Right ventricle myocardium superior (tissue), 1 donor: ENCODE results near the gene KCNK13. TPM values are rescaled to one million over a fixed set of nuclear protein-coding genes. Genes with fewer than 3 reads are reported as not detected.
"Not testable (repeated sequence)": the region's sequence is repeated elsewhere in the genome, so short reads cannot be mapped to it uniquely, and the experiment has no call there.

Experiments
- ATAC-seq: fragments of 200-7000 bp; cut with Tn5 transposase; one replicate; pipeline ENCODE4 v1.9.1; 2020; ENCODE audit warnings: mild to moderate bottlenecking; ENCODE audit not compliant: poor library complexity
- DNase-seq: peaks from one replicate; pipeline ENCODE4 v3.0.0-alpha.2; 2020
- intact Hi-C: fragments of 100-400 bp; cut with DNase I; formaldehyde crosslinking; loops from one replicate; pipeline ENCODE4 v1.11.2; 2022
- long read RNA-seq: library from polyadenylated mRNA; unstranded; transcript quantifications from one replicate; pipeline ENCODE4 v2.0.0, GENCODE V29; 2021
- total RNA-seq: library from RNA; stranded (reverse); fragmentation: NEBNext Ultra II Directional; extraction: Animal tissue kit (Norgen Biotek cat#: 25700); gene quantifications from one replicate; pipeline ENCODE4 v1.2.1, GENCODE V29; 2021
- donor health status: DM: no; HTN: yes; CAD: no; lungs with severe emphysema.

KCNK13 gene
- total RNA-seq: 4.7 TPM
- long read RNA-seq, partial matches to known transcripts: 0 of 4 reads
- long read RNA-seq, other reads (novel, unspliced or antisense): 0 of 4 reads

DNA sequence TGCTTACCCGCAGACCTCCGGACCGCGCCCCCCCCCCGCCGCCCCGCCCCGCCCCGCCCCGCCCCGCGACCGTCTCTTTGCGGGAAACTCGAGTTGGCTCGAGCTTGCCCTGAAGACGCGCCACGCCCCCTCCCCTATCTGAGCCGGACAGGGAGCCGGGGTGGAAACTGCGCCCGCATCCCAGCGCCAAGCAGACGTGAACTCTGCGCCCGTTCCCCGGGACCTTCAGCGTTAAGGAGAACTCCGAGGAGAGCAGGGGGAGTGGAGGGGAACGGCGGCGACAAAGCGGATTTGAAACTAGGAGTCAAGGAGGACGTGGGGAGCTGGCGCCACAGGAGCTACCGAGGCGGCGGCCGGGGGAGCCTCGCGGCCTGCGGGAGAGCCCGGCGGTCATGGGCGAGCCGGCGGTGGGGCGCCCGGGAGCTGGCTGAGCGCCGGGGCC is at the start of gene KCNK13:
Gene KCNK13, plus strand, starts transcription at position 310 of the 442 bp plus-strand sequence. CDS start 212 bp downstream, outside the sequence.
- ATAC-seq (peak; percentile 31), DNase-seq (peak; percentile 50)
- intact Hi-C loops: no loop called here

DNA sequence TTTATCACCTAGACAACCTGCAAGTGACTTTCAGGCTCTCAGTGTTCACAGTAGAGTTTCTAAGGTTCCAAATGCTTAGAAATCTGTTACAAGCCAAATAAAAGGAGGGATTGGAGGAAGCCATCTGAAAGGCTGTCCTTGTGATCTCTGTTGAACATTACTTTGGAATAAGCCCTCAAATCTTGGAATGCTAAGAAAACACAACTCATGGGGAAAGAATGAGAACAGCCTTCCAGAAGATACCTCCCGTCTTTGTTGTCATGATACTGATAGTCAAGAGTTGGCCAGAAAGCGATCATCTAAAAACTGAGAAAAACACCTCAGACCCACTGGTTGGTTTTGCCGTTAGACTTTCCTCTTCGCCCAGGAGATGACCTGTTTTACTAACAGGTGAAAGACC is 44.4 kb upstream of the KCNK13 start:
- intact Hi-C loops: no loop called here
- no peak for DNase-seq
- no peak for ATAC-seq

DNA sequence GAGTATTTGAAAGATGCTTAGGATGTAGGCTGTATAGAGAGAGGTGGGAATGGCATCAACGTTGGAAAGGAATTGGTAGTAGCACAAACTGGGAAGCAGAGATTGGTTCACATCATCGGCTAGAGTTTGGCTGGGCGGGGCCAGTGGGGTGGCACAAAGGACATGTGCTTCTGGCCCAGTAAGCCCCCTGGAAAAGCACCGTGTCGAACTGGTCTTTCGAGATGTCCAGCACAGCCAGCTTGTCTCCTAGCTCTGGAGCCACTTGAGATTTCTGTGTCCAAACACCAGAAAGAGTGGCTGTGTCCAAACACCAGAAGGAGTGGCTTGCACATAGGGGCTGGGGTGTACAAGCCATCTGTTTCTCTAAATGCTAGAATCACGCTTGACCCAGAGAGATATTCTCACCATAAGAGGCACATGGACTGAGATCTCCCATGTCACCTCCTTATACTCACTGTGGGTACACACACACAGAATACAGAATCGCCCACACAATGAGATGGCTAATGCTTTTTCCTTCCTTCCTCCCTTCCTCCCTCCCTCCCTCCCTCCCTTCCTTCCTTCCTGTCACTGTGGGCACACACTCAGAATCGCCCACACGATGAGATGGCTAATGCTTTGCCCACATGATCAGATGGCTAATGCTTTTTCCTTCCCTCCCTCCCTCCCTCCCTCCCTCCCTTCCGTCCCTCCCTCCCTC is 41.8 kb upstream of the KCNK13 start:
- intact Hi-C loops: no loop called here
- ATAC-seq (no peak), DNase-seq (no peak)

DNA sequence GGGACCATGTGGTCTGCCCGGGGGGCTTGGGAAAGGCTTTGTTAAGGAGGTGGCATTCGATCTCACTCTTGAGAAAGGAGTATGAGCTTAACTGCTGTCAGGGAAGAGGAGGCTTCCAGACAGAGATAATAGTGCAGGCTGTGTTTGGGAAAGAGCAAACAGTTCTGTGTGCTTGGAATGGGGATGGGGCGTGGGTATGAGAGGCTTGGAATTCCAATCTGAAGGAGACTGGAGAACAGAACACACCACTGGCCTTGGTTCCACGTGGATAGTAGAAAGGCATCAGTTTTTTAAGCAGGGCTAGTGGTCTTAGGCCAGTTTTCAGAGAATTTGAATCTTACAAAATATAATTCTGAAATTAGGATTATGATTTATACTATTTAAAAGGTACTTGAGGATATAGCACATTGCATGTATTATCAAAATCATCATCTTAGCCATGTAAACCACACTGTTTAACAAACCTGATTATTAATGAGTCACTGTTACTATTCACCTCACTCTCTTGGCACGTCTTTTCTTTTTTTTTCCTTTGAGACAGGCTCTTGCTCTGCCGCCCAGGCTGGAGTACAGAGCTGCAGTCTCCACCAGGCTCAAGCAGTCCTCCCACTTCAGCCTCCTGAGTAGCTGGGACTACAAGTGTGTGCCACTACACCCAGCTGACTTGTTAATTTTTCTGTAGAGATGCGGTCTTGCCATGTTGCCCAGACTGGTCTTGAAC is 38.5 kb upstream of the KCNK13 start:
- intact Hi-C loops: no loop called here
- ATAC-seq: no peak
- no peak for DNase-seq

DNA sequence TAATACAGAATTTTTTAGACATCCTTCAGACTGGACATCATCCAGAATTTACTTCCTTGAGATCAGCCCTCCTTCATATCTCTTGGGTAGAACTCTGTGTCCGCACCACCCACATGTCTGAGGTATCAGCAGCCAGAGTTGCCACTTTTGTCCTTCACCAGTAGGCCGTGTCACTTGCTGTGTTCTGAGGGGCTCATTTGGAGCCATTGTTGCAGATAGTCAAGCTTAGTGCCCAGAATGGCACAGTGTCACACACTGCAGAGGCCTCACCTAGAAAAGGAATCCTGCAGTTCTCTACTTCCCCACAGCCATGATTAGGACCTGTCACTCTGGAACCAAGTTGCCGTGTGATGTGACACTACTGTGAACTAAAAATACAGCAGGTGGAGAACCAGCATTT is 36.9 kb upstream of the KCNK13 start:
- peak; percentile 69 for ATAC-seq
- no peak for DNase-seq
- intact Hi-C loops: no loop called here

DNA sequence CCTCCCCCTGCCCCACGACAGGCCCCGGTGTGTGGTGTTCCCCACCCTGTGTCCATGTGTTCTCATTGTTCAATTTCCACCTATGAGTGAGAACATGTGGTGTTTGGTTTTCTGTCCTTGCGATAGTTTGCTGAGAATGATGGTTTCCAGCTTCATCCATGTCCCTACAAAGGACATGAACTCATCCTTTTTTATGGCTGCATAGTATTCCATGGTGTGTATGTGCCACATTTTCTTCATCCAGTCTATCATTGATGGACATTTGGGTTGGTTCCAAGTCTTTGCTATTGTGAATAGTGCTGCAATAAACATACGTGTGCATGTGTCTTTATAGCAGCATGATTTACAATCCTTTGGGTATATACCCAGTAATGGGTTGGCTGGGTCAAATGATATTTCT is 35.2 kb upstream of the KCNK13 start:
- DNase-seq, ATAC-seq, intact Hi-C loops: not testable (repeated sequence)

DNA sequence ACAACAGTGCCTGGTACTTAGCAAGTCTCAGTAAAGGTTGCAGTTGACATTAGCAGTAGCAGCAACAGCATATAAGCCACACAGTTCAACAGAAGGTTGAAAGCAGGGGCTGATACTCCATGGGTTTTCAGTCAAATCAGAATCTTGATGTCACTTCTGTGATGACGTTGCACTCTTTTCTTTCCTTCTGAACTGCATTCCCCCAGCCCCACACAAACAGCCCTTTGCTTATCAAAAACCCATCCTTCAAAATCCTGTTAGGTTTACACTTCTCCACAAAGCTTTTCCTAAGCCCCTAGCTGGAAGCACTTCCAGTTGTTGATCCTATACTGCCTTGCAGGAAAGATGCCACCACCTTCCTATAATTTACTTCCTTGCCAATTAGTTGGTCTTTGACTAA is 34.0 kb upstream of the KCNK13 start:
- intact Hi-C loops: no loop called here
- DNase-seq: no peak
- ATAC-seq: no peak

DNA sequence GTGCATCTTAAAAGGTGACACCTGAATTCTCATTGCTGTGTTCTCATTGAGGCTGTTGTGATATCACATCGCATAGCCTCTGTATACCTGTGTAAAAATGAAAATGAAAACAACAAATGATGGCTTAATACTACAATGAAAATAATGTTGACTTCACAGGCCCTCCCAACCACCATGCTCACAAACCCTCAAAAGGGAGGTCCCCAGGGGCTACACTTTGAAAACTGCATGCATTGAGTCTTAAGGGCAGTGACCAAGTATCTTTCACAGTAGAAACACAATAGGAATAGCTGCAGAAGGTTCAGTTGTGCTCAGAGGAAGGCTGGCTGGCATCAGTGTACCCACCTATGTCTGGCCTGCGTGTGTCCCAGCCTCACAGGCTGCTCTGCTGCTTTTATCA is 27.6 kb upstream of the KCNK13 start:
- DNase-seq (no peak), ATAC-seq (no peak)
- intact Hi-C loops: no loop called here

DNA sequence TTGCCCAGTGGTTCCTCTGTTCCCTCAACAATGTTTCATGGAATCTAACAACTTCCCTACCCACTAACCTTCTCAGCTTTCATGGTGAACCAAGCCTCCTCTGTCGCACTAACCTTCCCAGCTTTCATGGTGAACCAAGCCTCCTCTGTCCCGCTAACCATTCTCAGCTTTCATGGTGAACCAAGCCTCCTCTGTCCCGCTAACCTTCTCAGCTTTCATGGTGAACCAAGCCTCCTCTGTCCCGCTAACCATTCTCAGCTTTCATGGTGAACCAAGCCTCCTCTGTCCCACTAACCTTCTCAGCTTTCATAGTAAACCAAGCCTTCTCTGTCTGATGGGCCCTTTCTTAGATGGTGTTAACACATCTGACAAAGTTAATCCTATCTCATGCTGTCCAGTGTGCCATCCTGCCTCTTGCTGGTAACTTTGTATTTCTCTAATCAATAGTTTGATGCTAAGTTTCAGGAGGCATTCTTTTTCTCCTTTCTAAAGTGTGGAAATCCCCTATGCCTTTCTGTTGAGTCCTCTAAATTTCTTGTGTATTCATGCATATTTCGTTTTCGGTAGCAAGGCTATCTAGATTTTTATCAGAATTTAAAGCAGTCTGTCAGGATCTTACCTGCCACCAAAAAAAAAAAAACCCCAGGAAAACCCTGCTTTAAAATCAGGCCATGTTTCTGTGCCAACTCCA is 26.8 kb upstream of the KCNK13 start:
- ATAC-seq: no peak
- no peak for DNase-seq
- intact Hi-C loops: no loop called here

DNA sequence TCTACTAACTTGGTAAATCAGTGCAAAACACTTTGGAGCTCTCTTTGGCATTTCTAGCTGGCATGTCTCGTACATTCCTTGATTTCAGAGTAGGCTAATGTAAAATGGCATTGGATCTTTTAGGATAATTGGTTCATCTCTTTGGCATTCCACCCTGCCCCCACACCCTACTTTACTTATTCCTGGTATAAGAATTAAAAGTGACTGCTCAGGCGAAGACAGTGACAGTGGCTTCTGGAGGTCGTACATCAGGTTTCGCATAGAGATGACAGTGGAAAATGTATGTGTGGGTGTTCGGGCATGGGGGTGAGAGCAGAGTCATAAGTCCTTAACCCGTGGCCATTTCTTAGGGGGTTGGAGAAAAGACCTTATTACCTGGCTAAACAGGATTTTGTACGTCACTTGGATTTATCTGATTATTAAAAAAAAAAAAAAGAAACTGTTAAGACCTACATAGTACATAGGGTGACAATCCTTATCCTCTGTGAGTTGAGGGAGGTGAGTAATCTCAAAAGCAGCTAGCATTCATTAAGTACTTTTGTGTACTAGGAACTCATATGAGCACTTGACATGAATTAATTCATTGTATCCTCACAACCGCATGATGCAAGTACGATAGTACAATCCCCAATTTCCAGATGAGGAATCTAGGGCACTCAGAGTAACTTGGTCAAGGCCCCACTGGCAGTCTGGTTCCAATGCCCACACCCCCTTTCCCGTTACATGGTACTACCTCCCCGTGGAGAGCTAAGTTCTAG is 22.4 kb upstream of the KCNK13 start:
- intact Hi-C loops: no loop called here
- DNase-seq (no peak), ATAC-seq (no peak)

DNA sequence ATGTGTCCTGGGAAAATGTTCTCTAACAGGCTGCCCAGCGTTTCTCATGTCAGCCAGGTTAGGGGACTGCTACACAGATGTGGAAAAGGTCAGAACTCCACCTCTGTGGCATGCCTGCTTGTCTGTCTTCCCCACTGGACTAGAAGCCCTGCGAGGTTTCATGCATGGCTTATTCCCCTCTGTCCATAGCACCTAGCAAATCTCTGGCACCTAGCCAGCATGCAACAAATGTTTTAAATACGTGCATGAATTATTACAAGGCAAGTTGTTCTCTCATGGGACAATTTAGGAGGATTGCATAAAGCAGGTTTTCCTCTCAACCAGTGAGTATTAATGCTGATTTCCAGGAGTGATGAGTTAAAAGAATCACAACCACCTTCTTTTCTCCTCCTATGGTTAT is 21.4 kb upstream of the KCNK13 start:
- DNase-seq: no peak
- intact Hi-C loops: no loop called here

DNA sequence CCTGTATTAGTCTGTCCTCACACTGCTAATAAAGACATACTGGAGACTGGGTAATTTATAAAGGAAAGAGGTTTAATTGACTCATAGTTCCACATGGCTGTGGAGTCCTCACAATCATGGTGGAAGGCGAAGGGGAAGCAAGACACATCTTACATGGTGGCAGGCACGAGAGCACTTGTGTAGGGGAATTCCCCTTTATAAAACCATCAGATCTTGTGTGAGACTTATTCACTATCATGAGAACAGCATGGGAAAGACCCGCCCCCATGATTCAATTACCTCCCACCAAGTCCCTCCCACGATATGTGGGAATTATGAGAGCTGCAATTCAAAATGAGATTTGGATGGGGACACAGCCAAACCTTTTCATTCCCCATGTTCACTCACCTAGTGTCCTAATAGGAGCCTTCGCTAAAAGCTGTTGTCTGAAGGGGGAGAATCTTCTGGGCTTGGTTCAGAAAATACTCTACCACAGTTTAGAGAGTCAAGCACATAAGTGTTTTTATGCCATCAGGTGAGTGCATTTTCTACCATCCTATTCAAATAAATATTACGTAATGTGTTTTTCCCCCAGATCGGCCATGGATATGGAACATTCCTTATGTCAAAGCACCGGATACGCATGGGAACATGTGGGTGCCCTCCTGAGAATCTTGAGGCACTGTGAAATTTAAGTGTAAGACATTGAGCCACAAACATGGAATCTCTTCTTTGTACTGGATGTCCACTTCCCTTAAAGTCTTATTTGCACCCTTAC is 19.1 kb upstream of the KCNK13 start:
- intact Hi-C loops: no loop called here
- DNase-seq: no peak
- no peak for ATAC-seq

More for the DNA sequence above, 21.4 kb upstream of the KCNK13 start:
- no peak for ATAC-seq

DNA sequence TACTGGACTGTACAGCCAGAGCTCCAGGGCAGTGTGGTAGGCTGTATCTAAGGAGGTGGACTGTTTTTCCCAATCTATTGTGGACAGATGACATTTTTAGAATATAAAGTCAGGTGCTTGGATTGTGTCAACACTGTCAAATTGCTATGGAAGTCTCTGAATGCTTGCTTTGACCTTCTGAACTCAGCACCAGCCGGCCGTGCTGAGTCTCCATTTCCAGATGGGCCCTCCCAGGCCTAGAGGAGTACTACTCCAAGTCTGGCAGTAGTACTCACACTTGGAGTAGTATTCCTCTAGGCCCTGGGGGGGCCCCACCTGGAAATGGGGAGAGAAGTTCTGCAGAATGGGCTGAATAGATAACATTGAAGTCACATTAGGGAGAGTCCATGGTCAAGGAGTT is 16.2 kb upstream of the KCNK13 start:
- intact Hi-C loops: no loop called here
- DNase-seq (no peak), ATAC-seq (no peak)

DNA sequence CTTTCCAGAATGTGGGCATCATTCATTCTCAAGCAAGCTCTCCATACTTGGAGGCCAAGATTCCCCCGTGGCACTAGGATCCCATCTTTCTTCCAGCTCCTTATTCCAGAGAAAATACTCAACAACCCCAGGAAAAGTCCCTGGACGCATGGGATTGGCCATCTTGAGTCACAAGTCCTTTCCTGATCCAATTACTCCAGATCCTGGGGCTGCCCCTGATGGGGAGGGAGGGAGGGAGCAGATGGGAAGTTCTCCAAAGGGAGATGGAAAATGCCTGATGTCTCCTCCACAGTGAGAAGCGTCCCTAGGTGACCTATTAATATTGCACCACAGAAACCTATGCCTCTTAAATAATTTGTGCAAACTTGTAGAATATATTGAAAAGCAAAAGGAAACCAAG is 12.4 kb upstream of the KCNK13 start:
- intact Hi-C loops: no loop called here
- ATAC-seq: no peak
- DNase-seq: no peak

DNA sequence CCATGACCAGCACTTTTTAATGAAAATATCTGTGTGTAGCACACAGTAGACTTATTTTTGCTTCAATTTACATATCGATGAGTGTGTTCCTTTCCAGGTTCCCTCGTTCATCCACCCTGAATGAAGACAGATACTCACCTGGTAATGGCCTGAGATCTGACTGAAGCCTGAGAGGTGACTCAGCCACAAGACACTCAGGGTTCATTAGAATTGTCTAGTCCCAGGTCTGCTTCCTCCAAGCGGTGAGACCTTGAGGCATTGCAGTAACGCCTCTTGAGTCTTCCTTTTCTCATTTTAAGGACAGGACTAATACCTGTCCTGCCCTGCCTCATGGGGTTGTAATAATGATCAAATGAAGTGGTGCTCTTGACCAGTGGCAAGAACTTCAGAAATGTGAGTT is 11.5 kb upstream of the KCNK13 start:
- ATAC-seq (no peak), DNase-seq (no peak)
- intact Hi-C loops: no loop called here

DNA sequence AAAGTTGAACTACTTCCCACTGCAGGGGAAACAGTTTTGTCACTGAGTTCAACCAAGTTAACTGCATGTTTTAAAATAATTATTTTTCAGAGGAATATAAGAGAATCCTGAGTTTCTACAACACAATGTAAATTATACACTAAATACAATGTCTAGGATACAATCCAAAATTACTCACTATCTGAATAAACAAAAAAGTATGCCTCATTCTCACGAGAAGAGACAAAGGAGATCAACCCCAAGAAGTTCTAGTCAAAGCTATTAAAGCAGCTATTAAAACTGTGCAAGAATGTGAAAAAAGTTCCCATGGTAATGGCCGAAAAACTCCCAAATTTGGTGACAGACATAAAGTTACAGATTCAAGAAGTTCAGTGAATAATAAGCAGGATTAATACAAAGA is 8.8 kb upstream of the KCNK13 start:
- ATAC-seq (no peak), DNase-seq (no peak)
- intact Hi-C loops: no loop called here

DNA sequence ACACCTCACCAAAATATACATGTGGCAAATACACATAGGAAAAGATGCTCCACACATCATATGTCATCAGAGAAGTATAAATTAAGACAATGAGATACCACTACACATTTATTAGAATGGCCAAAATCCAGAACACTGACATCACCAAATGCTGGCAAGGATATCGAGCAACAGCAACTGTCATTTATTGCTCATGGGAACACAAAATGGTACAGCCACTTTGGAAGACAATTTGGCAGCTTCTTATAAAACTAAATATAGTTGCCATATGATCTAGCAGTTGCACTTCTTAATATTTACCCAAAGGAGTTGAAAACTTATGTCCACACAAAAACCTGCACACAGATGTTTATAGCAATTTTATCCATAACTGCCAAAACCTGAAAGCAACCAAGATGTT is 7.0 kb upstream of the KCNK13 start:
- DNase-seq (no peak), ATAC-seq (no peak)
- intact Hi-C loops: no loop called here

DNA sequence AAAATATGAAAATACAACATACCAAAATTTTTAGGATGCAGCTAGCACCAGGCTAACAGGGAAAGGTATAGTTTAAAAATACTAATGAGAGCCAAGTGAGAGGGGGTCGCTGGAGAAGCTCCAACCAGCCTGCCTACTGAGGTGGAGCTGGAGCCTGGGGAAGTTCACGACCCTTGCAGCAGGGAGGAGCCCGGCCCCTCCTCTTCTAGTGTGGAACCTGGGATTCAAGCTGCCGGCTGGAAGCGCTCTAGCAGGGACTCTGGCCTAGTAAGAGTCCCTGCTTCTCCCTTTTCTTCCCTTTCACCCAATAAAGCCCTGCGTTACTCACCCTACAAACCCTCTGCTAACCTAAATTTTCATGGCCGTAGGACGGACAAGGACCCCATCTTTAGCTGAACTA is 5.0 kb upstream of the KCNK13 start:
- intact Hi-C loops: no loop called here
- DNase-seq (no peak), ATAC-seq (no peak)
